Panc1 (cell line): Measurements from ENCODE around the gene CFD. TPM values are rescaled to one million over a fixed set of nuclear protein-coding genes. Genes with fewer than 3 reads are reported as not detected.
"Not testable (repeated sequence)": the region's sequence is repeated elsewhere in the genome, so short reads cannot be mapped to it uniquely, and the experiment has no call there.

Experiments used
- ATAC-seq: fragments of 200-7000 bp; cut with Tn5 transposase; 2 replicates; pipeline ENCODE4 v1.9.1; 2020; ENCODE audit warnings: mild to moderate bottlenecking, moderate library complexity
- BruUV-seq: library from RNA; stranded (reverse); fragments of 400-500 nt; replicated peaks from 2 replicates; lab custom pipeline; 2021; lab: Mats Ljungman, UMichigan
- CTCF ChIA-PET: fragments of 300-600 bp; sonication (Branson Sonifier 250); formaldehyde crosslinking; loops from one replicate; lab custom pipeline; 2022; ENCODE audit warnings: antibody characterized with exemption; lab: Charles Lee
- POLR2A ChIA-PET: fragments of 300-600 bp; sonication (Branson Sonifier 250); formaldehyde crosslinking; loops from one replicate; lab custom pipeline; 2022; ENCODE audit warnings: antibody characterized with exemption; lab: Charles Lee
- DNase-seq: peaks from one replicate; pipeline ENCODE4 v3.0.0-alpha.2; 2010; ENCODE audit warnings: low read depth, low spot score
- H3K27ac ChIP-seq: 2 replicates; pipeline ENCODE4 v1.5.1; 2011; ENCODE audit warnings: mild to moderate bottlenecking, low read length, inconsistent platforms
- H3K27me3 ChIP-seq: fragments of 200-500 bp; sonication (Bioruptor generic); 2 replicates; pipeline ENCODE4 v1.6.0; 2014; ENCODE audit warnings: low read length, inconsistent platforms; ENCODE audit not compliant: control insufficient read depth, insufficient read depth
- H3K36me3 ChIP-seq: fragments of 200-500 bp; sonication (Bioruptor generic); 2 replicates; pipeline ENCODE4 v1.5.1; 2014; ENCODE audit warnings: inconsistent platforms, mild to moderate bottlenecking, low read length, moderate library complexity; ENCODE audit not compliant: control insufficient read depth, insufficient read depth
- H3K4me1 ChIP-seq: 2 replicates; pipeline ENCODE4 v1.5.1; 2011; ENCODE audit warnings: inconsistent platforms, mild to moderate bottlenecking, low read length, moderate library complexity; ENCODE audit not compliant: control insufficient read depth, insufficient read depth
- H3K4me3 ChIP-seq, 2 experiments: 2 replicates each; pipeline ENCODE4 v1.5.1; 2011 to 2012; ENCODE audit warnings: low read depth in 2 of 2, low read length in 2 of 2, mild to moderate bottlenecking in 2 of 2, inconsistent platforms in 1 of 2, moderate library complexity in 1 of 2
- H3K9me3 ChIP-seq: fragments of 200-500 bp; sonication (Bioruptor generic); 2 replicates; pipeline ENCODE4 v1.5.1; 2014; ENCODE audit warnings: low read depth, mild to moderate bottlenecking, inconsistent platforms, low read length, moderate library complexity; ENCODE audit not compliant: control insufficient read depth, insufficient read depth
- CTCF ChIP-seq: fragments of 450-650 bp; IDR thresholded peaks from 2 replicates; pipeline ENCODE4 v1.5.1; 2017; ENCODE audit warnings: mild to moderate bottlenecking
- POLR2AphosphoS5 ChIP-seq: IDR thresholded peaks from 2 replicates; pipeline ENCODE4 v1.6.1; 2012; ENCODE audit warnings: mild to moderate bottlenecking, low read depth, low read length, moderate library complexity
- REST ChIP-seq, 2 experiments: IDR thresholded peaks; 2 replicates each; pipeline ENCODE4 v1.6.1; 2011 to 2012; ENCODE audit warnings: low read depth in 2 of 2, control low read depth in 1 of 2, low read length in 1 of 2, mild to moderate bottlenecking in 1 of 2, moderate library complexity in 1 of 2; ENCODE audit not compliant: insufficient read depth in 1 of 2
- SIN3A ChIP-seq: IDR thresholded peaks from 2 replicates; pipeline ENCODE4 v1.6.1; 2012; ENCODE audit warnings: low read depth, mild to moderate bottlenecking, low read length, moderate library complexity, borderline replicate concordance; ENCODE audit not compliant: insufficient read depth
- TCF7L2 ChIP-seq: IDR thresholded peaks from 2 replicates; pipeline ENCODE4 v1.6.1; 2011; ENCODE audit warnings: mild to moderate bottlenecking, low read depth, low read length, inconsistent platforms
- in situ Hi-C: cut with HindIII; loops from 2 replicates; pipeline ENCODE4 v1.10.0; 2016; ENCODE audit warnings: low sequenced_read_pairs, low pct_unique_long_range_greater_than_20kb
- intact Hi-C: fragments of 100-400 bp; cut with micrococcal nuclease; formaldehyde crosslinking; loops from one replicate; pipeline ENCODE4 v1.10.0; 2022; ENCODE audit not compliant: unreplicated experiment
- total RNA-seq: library from RNA; stranded (reverse); gene quantifications from one replicate; pipeline ENCODE4 v1.2.1, GENCODE V29; 2021; ENCODE audit not compliant: unreplicated experiment

Gene CFD
- total RNA-seq, 1 experiment from 2014 or later: 9.9 TPM

GRCh38 chr19:816500-816857 is 43.0 kb upstream of the CFD start:
- Histone ChIP-seq H3K4me1 (no peaks in the 10 kb centered on the region), H3K9me3 (no peaks in the 10 kb centered on the region), H3K27me3 (no peaks in the 10 kb centered on the region), H3K36me3 (no peaks in the 10 kb centered on the region), H3K4me3 (no peak overlapping the region), H3K27ac (no peak overlapping the region)
- in situ Hi-C loops: no loop called here
- POLR2A ChIA-PET: no interaction called here
- DNase-seq (no peak), ATAC-seq (no peak)
- intact Hi-C loops: no loop called here
- BruUV-seq: no TSS peak
- TF ChIP-seq CTCF: no peak
- no peak for TF ChIP-seq REST (IDR thresholded peaks at IDR 0.05; ENCODE audit: insufficient read depth in 1 of 2, low read depth in 2 of 2, low read length in 1 of 2)
- TF ChIP-seq POLR2AphosphoS5: no peak
- TF ChIP-seq TCF7L2: no peak
- TF ChIP-seq SIN3A: no peak
- CTCF ChIA-PET: no interaction called here

- BruUV-seq, H3K4me3 ChIP-seq, H3K36me3 ChIP-seq, H3K9me3 ChIP-seq, H3K27me3 ChIP-seq, CTCF ChIA-PET, in situ Hi-C loops, ATAC-seq, intact Hi-C loops, DNase-seq, H3K27ac ChIP-seq, H3K4me1 ChIP-seq, POLR2A ChIA-PET: not testable (repeated sequence)
Observed at GRCh38 chr19:820212-820611, 39.3 kb upstream of the CFD start.

- BruUV-seq: no TSS peak
- Histone ChIP-seq H3K4me1 (peaks cover 8% of the 10 kb centered on the region), H3K4me3 (peak overlapping the region; percentile 46 to 48), H3K27me3 (no peaks in the 10 kb centered on the region), H3K27ac (peak overlapping the region; percentile 29; the same call in 1 of the 2 replicates), H3K36me3 (no peaks in the 10 kb centered on the region), H3K9me3 (no peaks in the 10 kb centered on the region)
- DNase-seq (no peak), ATAC-seq (peak; percentile 1; the same call in 1 of the 2 replicates)
- POLR2A ChIA-PET: no interaction called here
- intact Hi-C loops (no loop called here), in situ Hi-C loops (no loop called here)
- TF ChIP-seq POLR2AphosphoS5 (no peak), TCF7L2 (no peak), CTCF (no peak), SIN3A (no peak), REST (IDR thresholded peaks at IDR 0.05; ENCODE audit: insufficient read depth in 1 of 2, low read depth in 2 of 2, low read length in 1 of 2) (no peak)
- CTCF ChIA-PET: no interaction called here
Observed at GRCh38 chr19:821231-821824, 38.1 kb upstream of the CFD start.
